Activated CD8-positive, alpha-beta memory T cell treated with anti-CD3 and anti-CD28 coated beads for 4 hours (primary cell): ENCODE data around the gene SHISA3.

ENCODE experiments used
- DNase-seq, 2 donors: peaks; one replicate each; pipeline ENCODE4 v3.0.0-alpha.2; 2020; ENCODE audit warnings: low read depth in 2 of 2

Gene SHISA3

DNA sequence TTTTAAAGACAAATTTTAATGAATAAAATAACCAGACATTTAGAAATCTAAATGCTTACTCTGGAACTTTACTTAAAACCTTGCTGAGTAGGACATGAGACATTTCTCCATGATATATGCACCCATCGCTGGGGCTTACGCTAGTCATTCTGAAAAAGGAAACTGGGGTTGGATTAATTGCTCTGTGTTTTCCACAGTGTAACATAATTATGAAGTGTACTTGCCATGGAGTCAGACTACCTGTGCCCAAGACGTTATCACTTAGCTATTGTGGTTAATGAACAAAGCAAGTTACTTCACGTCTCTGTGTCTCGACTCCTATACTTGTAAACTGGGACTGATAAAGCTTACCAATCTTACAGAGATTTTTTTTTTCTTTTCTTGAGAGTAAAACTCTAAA, 47.8 kb downstream of the SHISA3 start:
- no peak for DNase-seq

DNA sequence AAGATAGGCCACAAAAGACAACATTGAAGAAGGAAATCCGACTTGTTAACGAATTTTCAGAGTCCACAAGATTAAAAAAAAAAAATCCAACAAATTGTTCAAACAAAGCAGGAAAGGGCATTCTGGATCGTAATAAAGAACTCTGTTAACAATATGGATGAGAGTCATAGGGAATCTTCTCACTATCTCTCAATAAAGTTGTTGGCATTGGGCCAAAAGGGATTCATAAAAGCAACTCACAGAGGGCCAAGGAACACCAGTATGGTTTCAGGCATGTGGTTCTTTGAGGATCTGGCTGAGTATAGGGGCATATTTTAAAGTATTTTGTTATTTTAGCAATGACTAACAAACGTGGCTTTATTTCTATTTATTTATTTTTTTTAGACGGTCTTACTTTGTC, 49.5 kb downstream of the SHISA3 start:
- DNase-seq = no peak
